MM.1S (cell line): Measurements from ENCODE around the gene DIPK1B.

Experiments used
- CTCF ChIP-seq: fragments of 300-600 bp; sonication (generic); IDR thresholded peaks from 2 replicates; pipeline ENCODE4 v1.5.1; 2016; ENCODE audit warnings: antibody characterized with exemption, low read length, mixed read lengths
- EZH2 ChIP-seq: fragments of 300-600 bp; sonication (generic); optimal IDR thresholded peaks from 2 replicates; pipeline ENCODE3; 2017; ENCODE audit warnings: low read depth, mild to moderate bottlenecking, antibody characterized with exemption, low read length, mixed read lengths

DNA sequence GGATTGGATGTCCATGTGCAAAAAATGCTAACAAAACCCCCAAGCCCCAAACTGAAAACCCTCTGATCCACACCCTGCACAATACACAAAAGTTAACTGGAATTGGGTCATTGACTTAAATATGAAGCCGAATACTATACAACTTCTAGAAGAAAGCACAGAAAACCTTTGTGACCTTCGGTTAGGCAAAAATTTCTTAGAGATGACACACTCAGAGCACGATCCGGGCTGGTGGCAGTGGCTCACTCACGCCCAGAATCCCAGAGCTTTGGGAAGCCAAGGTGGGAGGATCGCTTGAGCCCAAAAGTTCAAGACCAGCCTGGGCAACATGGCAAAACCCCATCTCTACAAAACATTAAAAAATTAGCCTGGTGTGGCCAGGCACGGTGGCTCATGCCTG is 1.8 kb upstream of the DIPK1B start:
- TF ChIP-seq CTCF (no peak), EZH2 (no peak)
